Keratinocyte (primary cell): ENCODE results near the gene USP12. TPM values are rescaled to one million over a fixed set of nuclear protein-coding genes. Genes with fewer than 3 reads are reported as not detected.

Source experiments
- DNase-seq: peaks from one replicate; pipeline ENCODE4 v3.0.0-alpha.2; 2011; ENCODE audit warnings: low read depth, missing footprints, low spot score
- FAIRE-seq: peaks from 2 replicates; lab custom pipeline; 2011; peaks lifted over from hg19 to GRCh38; lab: Jason Lieb, UNC
- H2AFZ ChIP-seq: 2 replicates; pipeline ENCODE4 v1.6.0; 2012; ENCODE audit warnings: low read length, control low read depth, inconsistent platforms; ENCODE audit not compliant: control insufficient read depth
- H3K27ac ChIP-seq: 2 replicates; pipeline ENCODE4 v1.5.1; 2011; ENCODE audit warnings: low read length; ENCODE audit not compliant: control insufficient read depth, insufficient read depth
- H3K27me3 ChIP-seq: 3 replicates; pipeline ENCODE4 v1.6.0; 2011; ENCODE audit warnings: low read length; ENCODE audit not compliant: control insufficient read depth, insufficient read depth; ENCODE audit errors: extremely low read depth
- H3K36me3 ChIP-seq, 2 experiments: 2 replicates in 1 of 2; 3 replicates in 1 of 2; pipeline ENCODE4 v1.5.1; 2011; ENCODE audit warnings: low read length in 2 of 2, mild to moderate bottlenecking in 1 of 2; ENCODE audit not compliant: control insufficient read depth in 2 of 2, insufficient read depth in 2 of 2; ENCODE audit errors: extremely low read depth in 1 of 2
- H3K4me1 ChIP-seq: 3 replicates; pipeline ENCODE4 v1.5.1; 2011; ENCODE audit warnings: low read length; ENCODE audit not compliant: control insufficient read depth, insufficient read depth; ENCODE audit errors: extremely low read depth
- H3K4me2 ChIP-seq: 3 replicates; pipeline ENCODE4 v1.6.0; 2011; ENCODE audit warnings: low read depth, low read length; ENCODE audit not compliant: control insufficient read depth, insufficient read depth; ENCODE audit errors: extremely low read depth
- H3K4me3 ChIP-seq, 3 experiments: fragments of 200-600 bp in 1 of 3; sonication (generic) in 1 of 3; 2 replicates in 2 of 3; 3 replicates in 1 of 3; pipeline ENCODE4 v1.5.1; 2011 to 2016; ENCODE audit warnings: low read length in 3 of 3, mild to moderate bottlenecking in 3 of 3, control low read depth in 2 of 3, inconsistent platforms in 1 of 3, low read depth in 1 of 3, mixed read lengths in 1 of 3, mixed run types in 1 of 3, moderate library complexity in 1 of 3; ENCODE audit not compliant: control insufficient read depth in 2 of 3, insufficient read depth in 2 of 3; ENCODE audit errors: extremely low read depth in 1 of 3
- H3K79me2 ChIP-seq: 2 replicates; pipeline ENCODE4 v1.6.0; 2012; ENCODE audit warnings: low read length; ENCODE audit not compliant: control insufficient read depth, insufficient read depth
- H3K9ac ChIP-seq: 3 replicates; pipeline ENCODE4 v1.6.0; 2011; ENCODE audit warnings: low read length; ENCODE audit not compliant: control insufficient read depth, insufficient read depth; ENCODE audit errors: extremely low read depth
- H3K9me1 ChIP-seq: 3 replicates; pipeline ENCODE4 v1.6.0; 2011; ENCODE audit warnings: low read length; ENCODE audit not compliant: control insufficient read depth, insufficient read depth; ENCODE audit errors: extremely low read depth
- H3K9me3 ChIP-seq: 2 replicates; pipeline ENCODE4 v1.5.1; 2012; ENCODE audit warnings: low read depth, low read length; ENCODE audit not compliant: control insufficient read depth
- H4K20me1 ChIP-seq: 3 replicates; pipeline ENCODE4 v1.6.0; 2011; ENCODE audit warnings: low read length; ENCODE audit not compliant: control insufficient read depth, insufficient read depth; ENCODE audit errors: extremely low read depth
- CTCF ChIP-seq, 3 experiments: IDR thresholded peaks in 1 of 3; conservative IDR thresholded peaks in 1 of 3; optimal IDR thresholded peaks in 1 of 3; 2 replicates in 2 of 3; 3 replicates in 1 of 3; pipeline versions ENCODE3 to v1.5.1; 2011; ENCODE audit warnings: low read length in 3 of 3, mild to moderate bottlenecking in 3 of 3, moderate library complexity in 2 of 3, control low read depth in 1 of 3, inconsistent platforms in 1 of 3; ENCODE audit not compliant: insufficient read depth in 2 of 3; ENCODE audit errors: extremely low read depth in 1 of 3
- EZH2 ChIP-seq: IDR thresholded peaks from one replicate; pipeline ENCODE4 v1.6.1; 2012; ENCODE audit warnings: inconsistent platforms, mild to moderate bottlenecking, low read length, moderate library complexity
- dilution Hi-C: fragments of 300-500 bp; cut with MboI; formaldehyde crosslinking; loops from one replicate; pipeline ENCODE4 v1.7.0; 2020; ENCODE audit warnings: low sequenced_read_pairs; ENCODE audit not compliant: extremely low pct_ligation_motif_present
- polyA plus RNA-seq, 5 experiments: library from polyadenylated mRNA; depleted of rRNA in 3 of 5; stranded (reverse) in 3 of 5; stranded (forward) in 1 of 5; unstranded in 1 of 5; fragments of >200 nt; gene quantifications; 1 replicate in 1 of 5; 2 replicates in 3 of 5; 3 replicates in 1 of 5; pipeline versions ENCODE4 v1.2.1 to v1.2.3, GENCODE V29; 2011 to 2012; ENCODE audit warnings: missing spikeins in 2 of 5, low read depth in 1 of 5, low replicate concordance in 1 of 5

Gene USP12
- polyA plus RNA-seq, 1 donor (not counting 4 experiments of a cell fraction or from before 2014, with no cell fraction given), result 20.7 TPM

GRCh38 chr13:27034678-27035111 lies 136.9 kb downstream of the USP12 start:
- Histone ChIP-seq H3K4me2 (no peak overlapping the region), H3K9ac (no peak overlapping the region), H4K20me1 (no peaks in the 10 kb centered on the region), H3K4me1 (peaks cover 18% of the 10 kb centered on the region), H3K79me2 (no peaks in the 10 kb centered on the region), H3K27ac (no peak overlapping the region), H3K9me1 (no peaks in the 10 kb centered on the region), H2AFZ (no peak overlapping the region), H3K36me3 (no peaks in the 10 kb centered on the region), H3K27me3 (peaks cover 4% of the 10 kb centered on the region), H3K4me3 (no peak overlapping the region), H3K9me3 (no peaks in the 10 kb centered on the region)
- DNase-seq, result no peak
- FAIRE-seq, result no peak
- TF ChIP-seq EZH2 (no peak), CTCF (optimal IDR thresholded peaks at IDR 0.05 in 1 of 3, IDR thresholded peaks at IDR 0.05 in 1 of 3, conservative IDR thresholded peaks at IDR 0.05 in 1 of 3; ENCODE audit: extremely low read depth in 1 of 3, insufficient read depth in 2 of 3, low read length in 3 of 3) (no peak)
- dilution Hi-C loops, result no loop called here

- Histone ChIP-seq H3K79me2 (no peaks in the 10 kb centered on the region), H3K9me3 (no peaks in the 10 kb centered on the region), H3K27me3 (peaks cover 10% of the 10 kb centered on the region), H2AFZ (no peak overlapping the region), H3K36me3 (no peaks in the 10 kb centered on the region), H3K4me1 (no peaks in the 10 kb centered on the region), H3K4me3 (no peak overlapping the region), H3K27ac (no peak overlapping the region), H3K9ac (no peak overlapping the region), H4K20me1 (no peaks in the 10 kb centered on the region), H3K4me2 (no peak overlapping the region), H3K9me1 (no peaks in the 10 kb centered on the region)
- no peak for TF ChIP-seq EZH2
- no peak for TF ChIP-seq CTCF (optimal IDR thresholded peaks at IDR 0.05 in 1 of 3, IDR thresholded peaks at IDR 0.05 in 1 of 3, conservative IDR thresholded peaks at IDR 0.05 in 1 of 3; ENCODE audit: extremely low read depth in 1 of 3, insufficient read depth in 2 of 3, low read length in 3 of 3)
- dilution Hi-C loops, result no loop called here
- FAIRE-seq (no peak), DNase-seq (no peak)
Measured at GRCh38 chr13:27028683-27029480, 142.7 kb downstream of the USP12 start.
